ENCODE results near the gene SPTLC3. TPM values are rescaled to one million over a fixed set of nuclear protein-coding genes. Genes with fewer than 3 reads are reported as not detected.

The SPTLC3 gene
- total RNA-seq, 1 donor from 2014 or later = 1.2 TPM

DNA sequence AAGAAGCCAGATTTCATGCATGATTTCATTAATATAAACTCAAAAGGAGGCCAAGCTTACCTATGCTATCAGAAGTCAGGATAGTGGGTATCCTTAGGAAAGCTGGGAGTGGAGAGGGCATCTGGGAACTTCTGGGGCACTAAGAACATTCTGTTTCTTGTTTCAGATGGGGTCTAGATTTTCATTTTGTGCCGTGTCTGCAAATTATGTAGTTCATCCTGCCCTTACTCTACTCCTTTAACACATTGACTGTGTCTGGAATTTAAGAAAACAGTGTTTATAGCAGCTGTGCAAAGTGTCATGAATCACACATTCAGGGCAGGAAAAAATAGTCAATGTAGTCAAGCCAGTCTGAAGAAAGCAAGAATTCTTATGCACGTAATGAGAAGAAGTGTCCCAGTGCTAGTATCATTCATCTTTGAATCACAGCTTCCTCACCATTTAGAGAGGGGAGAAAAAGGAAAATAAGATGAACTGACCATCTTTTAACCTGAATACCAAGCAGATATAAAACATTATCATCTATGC, 11.6 kb upstream of the SPTLC3 start:
- Histone ChIP-seq H3K4me3 (ENCODE audit: low read depth, low read length) (no peak overlapping the region), H3K36me3 (ENCODE audit: control insufficient read depth, insufficient read depth, low read length) (no peaks in the 10 kb centered on the region), H3K27me3 (ENCODE audit: control insufficient read depth, insufficient read depth, low read length) (no peaks in the 10 kb centered on the region)
- DNase-seq (ENCODE audit: low read depth) = no peak
- TF ChIP-seq, protein P1, sequence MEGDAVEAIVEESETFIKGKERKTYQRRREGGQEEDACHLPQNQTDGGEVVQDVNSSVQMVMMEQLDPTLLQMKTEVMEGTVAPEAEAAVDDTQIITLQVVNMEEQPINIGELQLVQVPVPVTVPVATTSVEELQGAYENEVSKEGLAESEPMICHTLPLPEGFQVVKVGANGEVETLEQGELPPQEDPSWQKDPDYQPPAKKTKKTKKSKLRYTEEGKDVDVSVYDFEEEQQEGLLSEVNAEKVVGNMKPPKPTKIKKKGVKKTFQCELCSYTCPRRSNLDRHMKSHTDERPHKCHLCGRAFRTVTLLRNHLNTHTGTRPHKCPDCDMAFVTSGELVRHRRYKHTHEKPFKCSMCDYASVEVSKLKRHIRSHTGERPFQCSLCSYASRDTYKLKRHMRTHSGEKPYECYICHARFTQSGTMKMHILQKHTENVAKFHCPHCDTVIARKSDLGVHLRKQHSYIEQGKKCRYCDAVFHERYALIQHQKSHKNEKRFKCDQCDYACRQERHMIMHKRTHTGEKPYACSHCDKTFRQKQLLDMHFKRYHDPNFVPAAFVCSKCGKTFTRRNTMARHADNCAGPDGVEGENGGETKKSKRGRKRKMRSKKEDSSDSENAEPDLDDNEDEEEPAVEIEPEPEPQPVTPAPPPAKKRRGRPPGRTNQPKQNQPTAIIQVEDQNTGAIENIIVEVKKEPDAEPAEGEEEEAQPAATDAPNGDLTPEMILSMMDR (IDR thresholded peaks at IDR 0.05; ENCODE audit: insufficient read depth, low read length, poor library complexity, severe bottlenecking) = no peak

GRCh38 chr20:12998046-12998445, 10.7 kb upstream of the SPTLC3 start:
- DNase-seq (ENCODE audit: low read depth) = no peak
- H3K4me3 ChIP-seq (ENCODE audit: low read depth, low read length) = no peak overlapping the region
- no peaks in the 10 kb centered on the region for H3K36me3 ChIP-seq (ENCODE audit: control insufficient read depth, insufficient read depth, low read length)
- TF ChIP-seq, protein P1 (IDR thresholded peaks at IDR 0.05; ENCODE audit: insufficient read depth, low read length, poor library complexity, severe bottlenecking) = no peak
- no peaks in the 10 kb centered on the region for H3K27me3 ChIP-seq (ENCODE audit: control insufficient read depth, insufficient read depth, low read length)

GRCh38 chr20:12999201-12999600, 9.6 kb upstream of the SPTLC3 start:
- H3K4me3 ChIP-seq (ENCODE audit: low read depth, low read length) = no peak overlapping the region
- no peaks in the 10 kb centered on the region for H3K27me3 ChIP-seq (ENCODE audit: control insufficient read depth, insufficient read depth, low read length)
- DNase-seq (ENCODE audit: low read depth) = no peak
- H3K36me3 ChIP-seq (ENCODE audit: control insufficient read depth, insufficient read depth, low read length) = no peaks in the 10 kb centered on the region
- TF ChIP-seq, protein P1 (IDR thresholded peaks at IDR 0.05; ENCODE audit: insufficient read depth, low read length, poor library complexity, severe bottlenecking) = no peak

GRCh38 chr20:13002251-13002650, 6.5 kb upstream of the SPTLC3 start:
- no peak for DNase-seq (ENCODE audit: low read depth)
- TF ChIP-seq, protein P1 (IDR thresholded peaks at IDR 0.05; ENCODE audit: insufficient read depth, low read length, poor library complexity, severe bottlenecking) = no peak

GRCh38 chr20:13006825-13007224, 1.9 kb upstream of the SPTLC3 start:
- H3K27me3 ChIP-seq (ENCODE audit: control insufficient read depth, insufficient read depth, low read length) = no peaks in the 10 kb centered on the region
- H3K36me3 ChIP-seq (ENCODE audit: control insufficient read depth, insufficient read depth, low read length) = no peaks in the 10 kb centered on the region
- no peak for DNase-seq (ENCODE audit: low read depth)
- TF ChIP-seq, protein P1 (IDR thresholded peaks at IDR 0.05; ENCODE audit: insufficient read depth, low read length, poor library complexity, severe bottlenecking) = no peak
- no peak overlapping the region for H3K4me3 ChIP-seq (ENCODE audit: low read depth, low read length)

More at GRCh38 chr20:13002251-13002650, 6.5 kb upstream of the SPTLC3 start:
- no peaks in the 10 kb centered on the region for H3K36me3 ChIP-seq (ENCODE audit: control insufficient read depth, insufficient read depth, low read length)
- H3K27me3 ChIP-seq (ENCODE audit: control insufficient read depth, insufficient read depth, low read length) = no peaks in the 10 kb centered on the region
- H3K4me3 ChIP-seq (ENCODE audit: low read depth, low read length) = no peak overlapping the region

- TF ChIP-seq, protein P1 (IDR thresholded peaks at IDR 0.05; ENCODE audit: insufficient read depth, low read length, poor library complexity, severe bottlenecking) = no peak
- no peaks in the 10 kb centered on the region for H3K36me3 ChIP-seq (ENCODE audit: control insufficient read depth, insufficient read depth, low read length)
- no peak overlapping the region for H3K4me3 ChIP-seq (ENCODE audit: low read depth, low read length)
- DNase-seq (ENCODE audit: low read depth) = no peak
- H3K27me3 ChIP-seq (ENCODE audit: control insufficient read depth, insufficient read depth, low read length) = no peaks in the 10 kb centered on the region
These were observed 1.2 kb upstream of the SPTLC3 start for GRCh38 chr20:13007596-13007995.

Data from kidney epithelial cell (primary cell).